Type B pancreatic cell (in vitro differentiated cells): ENCODE data around the gene LMNTD2. TPM values are rescaled to one million over a fixed set of nuclear protein-coding genes. Genes with fewer than 3 reads are reported as not detected.
A peak's percentile ranks its signal among the peaks of the same experiment; 100 is the strongest.
"Not testable (repeated sequence)": the region's sequence is repeated elsewhere in the genome, so short reads cannot be mapped to it uniquely, and the experiment has no call there.

Source experiments
- DNase-seq: peaks from one replicate; pipeline ENCODE4 v3.0.0; 2021; ENCODE audit warnings: mixed read lengths; ENCODE audit not compliant: unreplicated experiment; ENCODE audit errors: extremely low spot score
- H3K27ac Mint-ChIP-seq: 2 replicates; pipeline ENCODE4 v1.8.0; 2021; ENCODE audit warnings: mild to moderate bottlenecking, mixed read lengths
- H3K27me3 Mint-ChIP-seq: 2 replicates; pipeline ENCODE4 v1.8.0; 2021; ENCODE audit warnings: mixed read lengths
- H3K36me3 Mint-ChIP-seq: 2 replicates; pipeline ENCODE4 v1.8.0; 2021; ENCODE audit warnings: mixed read lengths
- H3K4me1 Mint-ChIP-seq: one replicate; pipeline ENCODE4 v1.8.0; 2021; ENCODE audit warnings: mixed read lengths; ENCODE audit not compliant: unreplicated experiment
- H3K4me3 Mint-ChIP-seq: 2 replicates; pipeline ENCODE4 v1.8.0; 2021; ENCODE audit warnings: mild to moderate bottlenecking, mixed read lengths
- H3K9me3 Mint-ChIP-seq: 2 replicates; pipeline ENCODE4 v1.8.0; 2021; ENCODE audit warnings: mixed read lengths
- CTCF ChIP-seq: fragments of 200-600 bp; sonication (generic); conservative IDR thresholded peaks from 2 replicates; pipeline ENCODE4 v1.5.0; 2021; ENCODE audit warnings: antibody characterized with exemption, mild to moderate bottlenecking
- total RNA-seq: library from RNA; stranded (reverse); gene quantifications from 2 replicates; pipeline ENCODE4 v1.2.1, GENCODE V29; 2021; ENCODE audit warnings: low replicate concordance

LMNTD2 gene
- total RNA-seq, 1 donor from 2014 or later = 6.7 TPM

- Mint-ChIP-seq H3K9me3 (no peaks in the 10 kb centered on the region), H3K36me3 (peaks cover 3% of the 10 kb centered on the region), H3K27me3 (peaks cover 13% of the 10 kb centered on the region), H3K4me1 (peaks cover 23% of the 10 kb centered on the region), H3K4me3 (peak overlapping the region; percentile 92), H3K27ac (peak overlapping the region; percentile 88)
- DNase-seq = no peak
- TF ChIP-seq CTCF = no peak
These were observed 17.0 kb upstream of the LMNTD2 start for GRCh38 chr11:577611-577894.

GRCh38 chr11:576811-577610 is 16.5 kb upstream of the LMNTD2 start:
- H3K27me3 Mint-ChIP-seq = peaks cover 13% of the 10 kb centered on the region
- H3K36me3 Mint-ChIP-seq = peaks cover 3% of the 10 kb centered on the region
- H3K27ac Mint-ChIP-seq = peak overlapping the region; percentile 88
- H3K4me1 Mint-ChIP-seq = peaks cover 23% of the 10 kb centered on the region
- no peak for TF ChIP-seq CTCF
- no peak for DNase-seq
- H3K4me3 Mint-ChIP-seq = peak overlapping the region; percentile 92
- no peaks in the 10 kb centered on the region for H3K9me3 Mint-ChIP-seq

GRCh38 chr11:575996-576768 is 15.6 kb upstream of the LMNTD2 start, which contains the start of gene PHRF1:
TSS of gene PHRF1 (plus strand) at chr11:576470. CDS start at chr11:581513, 5,043 bp downstream.
- peaks cover 13% of the 10 kb centered on the region for H3K27me3 Mint-ChIP-seq
- DNase-seq = peak; percentile 96
- H3K9me3 Mint-ChIP-seq = no peaks in the 10 kb centered on the region

GRCh38 chr11:575313-575995 is 14.9 kb upstream of the LMNTD2 start:
- H3K9me3 Mint-ChIP-seq = no peaks in the 10 kb centered on the region
- H3K4me1 Mint-ChIP-seq = peaks cover 20% of the 10 kb centered on the region
- peak; percentile 85 for DNase-seq
- peak overlapping the region; percentile 96 for H3K27ac Mint-ChIP-seq
- H3K27me3 Mint-ChIP-seq = peaks cover 13% of the 10 kb centered on the region
- peak overlapping the region; percentile 94 for H3K4me3 Mint-ChIP-seq
- no peak for TF ChIP-seq CTCF
- H3K36me3 Mint-ChIP-seq = no peaks in the 10 kb centered on the region

More at GRCh38 chr11:575996-576768, 15.6 kb upstream of the LMNTD2 start, which contains the start of gene PHRF1:
- Mint-ChIP-seq H3K36me3 (peaks cover 2% of the 10 kb centered on the region), H3K4me3 (peak within 1 kb of the TSS; percentile 98), H3K27ac (peak within 1 kb of the TSS; percentile 98), H3K4me1 (peaks cover 22% of the 10 kb centered on the region)
- TF ChIP-seq CTCF = no peak

GRCh38 chr11:574632-575312 is 14.2 kb upstream of the LMNTD2 start:
- peak overlapping the region; percentile 94 for H3K4me3 Mint-ChIP-seq
- no peaks in the 10 kb centered on the region for H3K9me3 Mint-ChIP-seq
- peak overlapping the region; percentile 96 for H3K27ac Mint-ChIP-seq
- DNase-seq = no peak
- H3K4me1 Mint-ChIP-seq = peaks cover 16% of the 10 kb centered on the region
- H3K36me3 Mint-ChIP-seq = no peaks in the 10 kb centered on the region
- TF ChIP-seq CTCF = no peak
- H3K27me3 Mint-ChIP-seq = peaks cover 13% of the 10 kb centered on the region

GRCh38 chr11:574031-574570 is 13.6 kb upstream of the LMNTD2 start:
- H3K9me3 Mint-ChIP-seq = not testable (repeated sequence)
- peaks cover 14% of the 10 kb centered on the region for H3K4me1 Mint-ChIP-seq
- H3K4me3 Mint-ChIP-seq = peak overlapping the region; percentile 94

More at GRCh38 chr11:574031-574570, 13.6 kb upstream of the LMNTD2 start:
- Mint-ChIP-seq H3K27ac (peak overlapping the region; percentile 96), H3K27me3 (peaks cover 13% of the 10 kb centered on the region)
- DNase-seq, H3K36me3 Mint-ChIP-seq: not testable (repeated sequence)
